Measurements from ENCODE around the gene DMD. TPM values are rescaled to one million over a fixed set of nuclear protein-coding genes. Genes with fewer than 3 reads are reported as not detected.

Gene DMD
- total and polyA plus RNA-seq, 4 donors: 3.9 to 73.8 (median 11.2) TPM

- no peaks in the 10 kb centered on the region for H3K4me1 ChIP-seq (ENCODE audit: control insufficient read depth in 5 of 5, insufficient read depth in 5 of 5, low read length in 5 of 5)
- H3K9me3 ChIP-seq (ENCODE audit: control insufficient read depth in 4 of 4, insufficient read depth in 3 of 4, low read length in 3 of 4): no peaks in the 10 kb centered on the region
- ATAC-seq (ENCODE audit: insufficient read depth, low FRiP score) (no peak), DNase-seq (no peak)
- no peak overlapping the region for H3K27ac ChIP-seq (ENCODE audit: low read depth in 1 of 2, low read length in 1 of 2)
- H3K27me3 ChIP-seq (ENCODE audit: control insufficient read depth in 3 of 3, insufficient read depth in 3 of 3, low read length in 2 of 3): peaks cover 0 to 3% (median 2%) of the 10 kb centered on the region in 3 donors
- no peak overlapping the region for H3K4me3 ChIP-seq
- TF ChIP-seq CTCF (IDR thresholded peaks at IDR 0.05; ENCODE audit: control extremely low read depth, extremely low read depth): no peak
- H3K9ac ChIP-seq (ENCODE audit: insufficient read depth in 1 of 2, low read length in 2 of 2): no peak overlapping the region
- no peaks in the 10 kb centered on the region for H3K36me3 ChIP-seq (ENCODE audit: control insufficient read depth in 4 of 4, insufficient read depth in 4 of 4, low read length in 4 of 4)
- WGBS, 2 donors: 74 to 89% methylated on average over 4 of the region's 4 CpGs
Observed at GRCh38 chrX:31353095-31353494, 1858.3 kb downstream of the DMD start.

- Histone ChIP-seq H3K27me3 (ENCODE audit: control insufficient read depth in 3 of 3, insufficient read depth in 3 of 3, low read length in 2 of 3) (peaks cover 0 to 3% (median 2%) of the 10 kb centered on the region in 3 donors), H3K36me3 (ENCODE audit: control insufficient read depth in 4 of 4, insufficient read depth in 4 of 4, low read length in 4 of 4) (no peaks in the 10 kb centered on the region), H3K4me1 (ENCODE audit: control insufficient read depth in 5 of 5, insufficient read depth in 5 of 5, low read length in 5 of 5) (no peaks in the 10 kb centered on the region), H3K9me3 (ENCODE audit: control insufficient read depth in 4 of 4, insufficient read depth in 3 of 4, low read length in 3 of 4) (no peaks in the 10 kb centered on the region), H3K9ac (ENCODE audit: insufficient read depth in 1 of 2, low read length in 2 of 2) (no peak overlapping the region), H3K27ac (ENCODE audit: low read depth in 1 of 2, low read length in 1 of 2) (no peak overlapping the region), H3K4me3 (no peak overlapping the region)
- DNase-seq: no peak
- ATAC-seq (ENCODE audit: insufficient read depth, low FRiP score): no peak
- 88 to 100% methylated on average over 1 of the region's 1 CpG for WGBS, 2 donors
- TF ChIP-seq CTCF (IDR thresholded peaks at IDR 0.05; ENCODE audit: control extremely low read depth, extremely low read depth): no peak
Observed at GRCh38 chrX:31350808-31351074, 1860.6 kb downstream of the DMD start.

- 89 to 90% methylated on average over 4 of the region's 4 CpGs for WGBS, 2 donors
- no peak for DNase-seq
- Histone ChIP-seq H3K9me3 (ENCODE audit: control insufficient read depth in 4 of 4, insufficient read depth in 3 of 4, low read length in 3 of 4) (no peaks in the 10 kb centered on the region), H3K4me1 (ENCODE audit: control insufficient read depth in 5 of 5, insufficient read depth in 5 of 5, low read length in 5 of 5) (no peaks in the 10 kb centered on the region), H3K27me3 (ENCODE audit: control insufficient read depth in 3 of 3, insufficient read depth in 3 of 3, low read length in 2 of 3) (peaks cover 0 to 3% (median under 1%) of the 10 kb centered on the region in 3 donors), H3K9ac (ENCODE audit: insufficient read depth in 1 of 2, low read length in 2 of 2) (no peak overlapping the region), H3K4me3 (no peak overlapping the region), H3K27ac (ENCODE audit: low read depth in 1 of 2, low read length in 1 of 2) (no peak overlapping the region), H3K36me3 (ENCODE audit: control insufficient read depth in 4 of 4, insufficient read depth in 4 of 4, low read length in 4 of 4) (no peaks in the 10 kb centered on the region)
- no peak for ATAC-seq (ENCODE audit: insufficient read depth, low FRiP score)
- TF ChIP-seq CTCF (IDR thresholded peaks at IDR 0.05; ENCODE audit: control extremely low read depth, extremely low read depth): no peak
Observed at GRCh38 chrX:31349515-31349914, 1861.8 kb downstream of the DMD start.

- 57 to 76% methylated on average over 4 of the region's 4 CpGs for WGBS, 2 donors
- TF ChIP-seq CTCF (IDR thresholded peaks at IDR 0.05; ENCODE audit: control extremely low read depth, extremely low read depth): no peak
- ATAC-seq (ENCODE audit: insufficient read depth, low FRiP score) (no peak), DNase-seq (no peak)
- Histone ChIP-seq H3K36me3 (ENCODE audit: control insufficient read depth in 4 of 4, insufficient read depth in 4 of 4, low read length in 4 of 4) (no peaks in the 10 kb centered on the region), H3K27ac (ENCODE audit: low read depth in 1 of 2, low read length in 1 of 2) (no peak overlapping the region), H3K9ac (ENCODE audit: insufficient read depth in 1 of 2, low read length in 2 of 2) (no peak overlapping the region), H3K4me3 (no peak overlapping the region), H3K27me3 (ENCODE audit: control insufficient read depth in 3 of 3, insufficient read depth in 3 of 3, low read length in 2 of 3) (peaks cover 0 to 2% (median 0%) of the 10 kb centered on the region in 3 donors), H3K9me3 (ENCODE audit: control insufficient read depth in 4 of 4, insufficient read depth in 3 of 4, low read length in 3 of 4) (no peaks in the 10 kb centered on the region), H3K4me1 (ENCODE audit: control insufficient read depth in 5 of 5, insufficient read depth in 5 of 5, low read length in 5 of 5) (peaks cover 0 to 3% (median 0%) of the 10 kb centered on the region in 5 donors)
Observed at GRCh38 chrX:31340587-31340986, 1870.8 kb downstream of the DMD start.

All from lung (tissue), 12 donors.